Sigmoid colon (tissue), 7 donors: Measurements from ENCODE around the gene NCR3LG1. TPM values are rescaled to one million over a fixed set of nuclear protein-coding genes. Genes with fewer than 3 reads are reported as not detected.
A peak's percentile ranks its signal among the peaks of the same experiment; 100 is the strongest.

Experiments used
- DNase-seq: peaks from one replicate; pipeline ENCODE4 v3.0.0-alpha.2; 2019
- H3K27ac ChIP-seq, 4 donors: fragments of 200-600 bp; sonication (generic); one replicate each; pipeline ENCODE4 v1.5.1; 2016 to 2019; ENCODE audit warnings: mild to moderate bottlenecking in 1 of 4
- H3K27me3 ChIP-seq, 3 donors: fragments of 200-600 bp; sonication (generic); one replicate each; pipeline ENCODE4 v1.5.1; 2019; ENCODE audit warnings: mild to moderate bottlenecking in 1 of 3
- H3K36me3 ChIP-seq, 4 donors: fragments of 200-600 bp; sonication (generic); one replicate each; pipeline ENCODE4 v1.5.1; 2016 to 2019
- H3K4me1 ChIP-seq, 4 donors: fragments of 200-600 bp; sonication (generic); one replicate each; pipeline ENCODE4 v1.5.1; 2017 to 2019
- H3K4me3 ChIP-seq, 4 donors: fragments of 200-600 bp; sonication (generic); one replicate each; pipeline ENCODE4 v1.5.1; 2017 to 2019; ENCODE audit warnings: mild to moderate bottlenecking in 2 of 4, moderate library complexity in 1 of 4
- H3K9me3 ChIP-seq, 4 donors: fragments of 200-600 bp in 3 of 4; sonication (generic) in 3 of 4; one replicate each; pipeline versions ENCODE4 v1.5.1 to v1.6.1; 2013 to 2019
- CTCF ChIP-seq, 4 experiments: fragments of 450-650 bp in 3 of 4; fragments of 200-600 bp in 1 of 4; IDR thresholded peaks; one replicate each; pipeline ENCODE4 v1.5.1; 2016 to 2019; ENCODE audit warnings: antibody characterized with exemption in 4 of 4, mild to moderate bottlenecking in 3 of 4, moderate library complexity in 2 of 4
- EP300 ChIP-seq, 4 donors: sonication (generic); formaldehyde crosslinking; IDR thresholded peaks; one replicate each; pipeline ENCODE4 v1.6.1; 2017; ENCODE audit warnings: antibody characterized with exemption in 4 of 4
- POLR2A ChIP-seq, 2 donors: fragments of 450-650 bp; IDR thresholded peaks; one replicate each; pipeline ENCODE4 v1.6.1; 2016; ENCODE audit warnings: antibody characterized with exemption in 2 of 2, mild to moderate bottlenecking in 2 of 2, moderate library complexity in 2 of 2
- POLR2AphosphoS5 ChIP-seq, 4 donors: sonication (generic); formaldehyde crosslinking; IDR thresholded peaks; one replicate each; pipeline ENCODE4 v1.6.1; 2017; ENCODE audit warnings: antibody characterized with exemption in 4 of 4
- WGBS, 2 donors: extraction: QIAGEN DNeasy Blood & Tissue Kit; methylation state at CpG; one replicate each; pipeline ENCODE4 v1.1.7; 2013; 5-methylcytosine and 5-hydroxymethylcytosine counted together
- intact Hi-C: fragments of 100-400 bp; cut with DNase I; formaldehyde crosslinking; loops from one replicate; pipeline ENCODE4 v1.15.1; 2023
- polyA plus RNA-seq, 3 donors: library from polyadenylated mRNA; stranded (reverse); fragments of 200-250 nt; gene quantifications; one replicate each; pipeline ENCODE4 v1.2.3, GENCODE V29; 2013
- total RNA-seq, 4 donors: library from RNA; depleted of rRNA; stranded (reverse); fragments of >200 nt; gene quantifications; one replicate each; pipeline ENCODE4 v1.1.0, GENCODE V29; 2016
- donor health status: healthy with polysubstance abuse.
- donor health status: Bipolar disorder and iron deficiency.
- donor health status: healthy.

NCR3LG1 gene
- total and polyA plus RNA-seq, 7 donors: 0.69 to 4.6 (median 2.1) TPM; not detected in 1

DNA sequence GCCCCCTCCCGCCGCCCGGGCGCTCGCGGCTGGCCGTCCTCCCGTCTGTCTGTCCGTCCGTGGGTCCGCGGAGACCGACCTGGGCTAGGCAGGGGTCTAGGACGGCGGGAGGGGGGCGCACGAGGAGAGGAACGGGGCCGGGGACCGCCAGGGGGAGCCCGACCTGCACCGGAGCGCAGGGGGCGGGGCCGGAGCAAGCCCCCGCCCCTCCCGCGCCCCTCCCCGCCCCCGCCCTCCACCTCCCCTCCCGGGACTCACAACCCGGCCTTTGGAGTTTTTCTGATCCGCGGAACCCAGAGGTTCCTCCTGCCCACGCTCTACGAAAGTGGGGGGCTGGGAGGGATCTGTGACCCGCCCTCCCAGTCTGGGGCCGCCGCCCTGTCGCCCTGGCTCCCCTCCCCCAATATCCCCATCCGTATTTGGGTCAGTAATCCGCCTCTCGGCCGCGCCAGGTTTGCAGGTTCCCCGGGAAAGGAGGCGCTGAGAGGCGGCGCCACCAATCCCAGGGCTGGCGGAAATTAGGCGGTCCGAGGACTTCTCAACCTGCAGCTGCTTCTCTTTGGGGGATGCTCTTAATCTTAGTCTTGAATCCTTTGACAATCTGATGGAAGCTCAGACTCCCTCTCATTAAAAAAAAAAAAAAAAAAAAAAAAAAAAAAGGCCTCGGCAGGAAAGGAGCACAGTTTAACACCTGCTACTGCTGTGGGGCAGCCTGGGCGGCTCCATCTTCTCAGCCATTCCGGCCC, 37.8 kb downstream of the NCR3LG1 start:
- Histone ChIP-seq H3K4me3 (peak overlapping the region; percentile 36 to 58 (median 51)), H3K27ac (peak overlapping the region in 1 of 4 donors; percentile 40), H3K27me3 (no peaks in the 10 kb centered on the region), H3K9me3 (no peaks in the 10 kb centered on the region), H3K36me3 (no peaks in the 10 kb centered on the region), H3K4me1 (peaks cover 0 to 18% (median 8%) of the 10 kb centered on the region in 4 donors)
- WGBS, 2 donors: 1 to 3% methylated on average over 52 to 55 of the region's 55 CpGs
- DNase-seq: peak; percentile 80
- no peak for TF ChIP-seq EP300 (IDR thresholded peaks at IDR 0.05)
- no peak for TF ChIP-seq POLR2A (IDR thresholded peaks at IDR 0.05)
- TF ChIP-seq CTCF (IDR thresholded peaks at IDR 0.05): peak in 1 of 4 experiments; percentile 73
- intact Hi-C loops: no loop called here

- no peak for DNase-seq
- peaks cover 0 to 18% (median 8%) of the 10 kb centered on the region in 4 donors for H3K4me1 ChIP-seq
- intact Hi-C loops: no loop called here
- no peaks in the 10 kb centered on the region for H3K27me3 ChIP-seq
- H3K4me3 ChIP-seq: peak overlapping the region in 2 of 4 donors; percentile 52 to 58
- H3K36me3 ChIP-seq: no peaks in the 10 kb centered on the region
- H3K27ac ChIP-seq: no peak overlapping the region
- H3K9me3 ChIP-seq: no peaks in the 10 kb centered on the region
- no peak for TF ChIP-seq EP300 (IDR thresholded peaks at IDR 0.05)
- no peak for TF ChIP-seq CTCF (IDR thresholded peaks at IDR 0.05)
- TF ChIP-seq POLR2AphosphoS5 (IDR thresholded peaks at IDR 0.05): no peak
- no peak for TF ChIP-seq POLR2A (IDR thresholded peaks at IDR 0.05)
- 60 to 61% methylated on average over 10 of the region's 10 CpGs for WGBS, 2 donors
Observed at GRCh38 chr11:17389957-17390649, 38.5 kb downstream of the NCR3LG1 start.

DNA sequence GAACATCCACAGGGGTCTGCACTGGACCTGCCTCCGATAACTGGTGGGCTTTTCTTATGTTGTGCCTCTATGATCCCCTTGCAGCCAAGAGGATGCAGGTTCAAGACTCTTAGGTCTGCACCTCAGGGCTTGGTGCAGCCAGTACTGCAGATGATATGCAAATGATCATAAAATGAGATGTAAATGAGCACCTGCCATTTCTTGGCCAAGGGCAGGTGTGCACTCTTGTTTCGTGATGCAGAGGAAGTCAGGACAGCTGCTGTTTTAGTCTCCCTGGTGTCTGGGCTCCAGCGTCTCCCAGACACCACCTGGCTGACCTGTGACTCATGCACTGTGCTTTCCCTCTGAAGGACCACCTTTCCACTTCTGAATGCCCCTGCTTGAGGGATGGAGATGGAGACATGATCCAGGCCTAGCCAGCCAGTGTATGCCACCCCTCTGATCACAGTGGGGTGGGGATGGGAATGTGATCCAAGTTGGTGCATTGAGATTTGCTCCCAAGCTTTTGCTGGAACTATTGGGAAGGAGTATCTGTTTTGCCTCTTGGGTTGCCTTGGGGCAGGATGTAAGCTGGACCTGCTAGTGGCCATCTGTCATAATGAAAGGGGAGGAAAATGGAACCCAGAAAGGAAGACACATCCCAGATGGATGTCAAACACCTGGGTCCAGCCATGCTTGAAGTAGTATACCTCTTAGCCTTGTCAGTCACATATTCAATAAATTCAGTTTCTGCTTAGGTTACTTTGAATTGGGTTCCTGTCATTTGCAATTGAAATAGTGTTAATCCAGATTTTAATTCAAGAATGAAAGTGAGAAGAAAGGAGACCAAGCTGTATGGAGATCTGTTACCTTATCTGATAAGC, 40.1 kb downstream of the NCR3LG1 start:
- intact Hi-C loops: no loop called here
- H3K27me3 ChIP-seq: no peaks in the 10 kb centered on the region
- H3K27ac ChIP-seq: no peak overlapping the region
- no peak for TF ChIP-seq CTCF (IDR thresholded peaks at IDR 0.05)
- TF ChIP-seq POLR2AphosphoS5 (IDR thresholded peaks at IDR 0.05): no peak
- TF ChIP-seq POLR2A (IDR thresholded peaks at IDR 0.05): no peak
- no peak for TF ChIP-seq EP300 (IDR thresholded peaks at IDR 0.05)
- no peak for DNase-seq
- 53 to 69% methylated on average over 3 of the region's 3 CpGs for WGBS, 2 donors
- H3K4me1 ChIP-seq: peaks cover 0 to 11% (median 8%) of the 10 kb centered on the region in 4 donors
- no peak overlapping the region for H3K4me3 ChIP-seq
- H3K9me3 ChIP-seq: no peaks in the 10 kb centered on the region
- H3K36me3 ChIP-seq: no peaks in the 10 kb centered on the region

DNA sequence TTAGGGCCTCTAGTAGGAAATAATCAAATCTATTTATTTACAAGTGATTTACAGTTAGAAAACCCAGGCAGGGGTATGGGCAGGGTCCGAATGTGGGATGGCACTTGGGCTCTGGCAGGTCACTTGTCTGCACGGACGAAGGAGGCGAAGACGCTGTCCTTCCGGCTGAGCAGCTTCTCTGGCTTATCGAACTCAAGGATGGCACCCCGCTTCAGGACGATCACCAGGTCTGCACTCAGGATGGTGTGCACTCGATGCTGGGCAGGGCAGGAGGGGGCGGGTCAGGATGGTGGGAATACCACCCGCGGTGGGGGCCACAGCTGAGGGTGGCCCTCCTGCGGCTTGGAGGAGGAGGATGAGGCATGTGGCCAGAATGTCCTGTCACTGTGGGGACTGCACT, 41.3 kb downstream of the NCR3LG1 start:
- H3K27ac ChIP-seq: no peak overlapping the region
- H3K9me3 ChIP-seq: no peaks in the 10 kb centered on the region
- no peaks in the 10 kb centered on the region for H3K36me3 ChIP-seq
- 90 to 95% methylated on average over 14 of the region's 14 CpGs for WGBS, 2 donors
- peaks cover 0 to 11% (median 8%) of the 10 kb centered on the region in 4 donors for H3K4me1 ChIP-seq
- H3K4me3 ChIP-seq: no peak overlapping the region
- intact Hi-C loops: no loop called here
- no peak for DNase-seq
- H3K27me3 ChIP-seq: no peaks in the 10 kb centered on the region
- TF ChIP-seq POLR2AphosphoS5 (IDR thresholded peaks at IDR 0.05): no peak
- no peak for TF ChIP-seq POLR2A (IDR thresholded peaks at IDR 0.05)
- no peak for TF ChIP-seq EP300 (IDR thresholded peaks at IDR 0.05)
- no peak for TF ChIP-seq CTCF (IDR thresholded peaks at IDR 0.05)
